H1 (cell line): ENCODE data around the gene NOSIP.

ENCODE experiments used
- CHD2 ChIP-seq: IDR thresholded peaks from 2 replicates; pipeline ENCODE4 v1.6.1; 2012; ENCODE audit warnings: low read length, improper control_type of control experiment
- CTCF ChIP-seq, 3 experiments: IDR thresholded peaks; 1 replicate in 2 of 3; 2 replicates in 1 of 3; pipeline versions ENCODE4 v1.5.1 to v1.6.1; 2011; ENCODE audit warnings: low read length in 3 of 3, mild to moderate bottlenecking in 3 of 3, inconsistent platforms in 2 of 3, low read depth in 1 of 3, moderate library complexity in 1 of 3; ENCODE audit not compliant: insufficient read depth in 1 of 3; ENCODE audit errors: control extremely low read depth in 1 of 3
- EZH2 ChIP-seq: fragments of 200-600 bp; sonication (generic); IDR thresholded peaks from 2 replicates; pipeline ENCODE4 v1.7.1; 2012; ENCODE audit warnings: low read depth, mild to moderate bottlenecking, moderate library complexity, low read length, inconsistent platforms; ENCODE audit not compliant: severe bottlenecking
- JUN ChIP-seq: IDR thresholded peaks from 2 replicates; pipeline ENCODE4 v1.6.1; 2011; ENCODE audit warnings: low read depth, mild to moderate bottlenecking, improper control_type of control experiment, low read length
- MAFK ChIP-seq: IDR thresholded peaks from 2 replicates; pipeline ENCODE4 v1.6.1; 2012; ENCODE audit warnings: low read depth, mild to moderate bottlenecking, improper control_type of control experiment, low read length
- MAX ChIP-seq: IDR thresholded peaks from 2 replicates; pipeline ENCODE4 v1.6.1; 2012; ENCODE audit warnings: inconsistent platforms
- POLR2A ChIP-seq, 2 experiments: IDR thresholded peaks; 1 replicate in 1 of 2; 2 replicates in 1 of 2; pipeline ENCODE4 v1.6.1; 2011; ENCODE audit warnings: low read depth in 2 of 2, low read length in 2 of 2, mild to moderate bottlenecking in 2 of 2; ENCODE audit errors: control extremely low read depth in 1 of 2
- TF ChIP-seq, protein P1 (sequence below): IDR thresholded peaks from 2 replicates; pipeline ENCODE4 v1.6.1; 2011; ENCODE audit warnings: low read length, improper control_type of control experiment

GRCh38 chr19:49539192-49539952, 41.0 kb downstream of the NOSIP start:
- TF ChIP-seq MAFK, result no peak
- TF ChIP-seq CTCF (IDR thresholded peaks at IDR 0.05; ENCODE audit: control extremely low read depth in 1 of 3, insufficient read depth in 1 of 3, low read depth in 1 of 3, low read length in 3 of 3), result no peak
- no peak for TF ChIP-seq POLR2A (IDR thresholded peaks at IDR 0.05; ENCODE audit: control extremely low read depth in 1 of 2, low read depth in 2 of 2, low read length in 2 of 2)
- TF ChIP-seq, protein P1, sequence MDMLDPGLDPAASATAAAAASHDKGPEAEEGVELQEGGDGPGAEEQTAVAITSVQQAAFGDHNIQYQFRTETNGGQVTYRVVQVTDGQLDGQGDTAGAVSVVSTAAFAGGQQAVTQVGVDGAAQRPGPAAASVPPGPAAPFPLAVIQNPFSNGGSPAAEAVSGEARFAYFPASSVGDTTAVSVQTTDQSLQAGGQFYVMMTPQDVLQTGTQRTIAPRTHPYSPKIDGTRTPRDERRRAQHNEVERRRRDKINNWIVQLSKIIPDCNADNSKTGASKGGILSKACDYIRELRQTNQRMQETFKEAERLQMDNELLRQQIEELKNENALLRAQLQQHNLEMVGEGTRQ, result no peak
- TF ChIP-seq EZH2, result no peak
- TF ChIP-seq MAX, result no peak
- TF ChIP-seq JUN, result no peak
- TF ChIP-seq CHD2, result no peak
